Heart right ventricle (tissue), 16 donors: ENCODE data around the gene TMPRSS11F. TPM values are rescaled to one million over a fixed set of nuclear protein-coding genes. Genes with fewer than 3 reads are reported as not detected.

Experiments
- ATAC-seq, 8 donors: fragments of 200-7000 bp; cut with Tn5 transposase; one replicate each; pipeline ENCODE4 v1.9.1; 2020; ENCODE audit warnings: mild to moderate bottlenecking in 8 of 8, moderate library complexity in 8 of 8, moderate number of reproducible peaks in 1 of 8
- DNase-seq, 2 donors: peaks; one replicate each; pipeline ENCODE4 v3.0.0-alpha.2; 2020
- H3K27ac ChIP-seq, 10 donors: fragments of 200-600 bp; sonication (generic) in 2 of 10; one replicate each; pipeline versions ENCODE4 v1.5.0 to v1.8.0; 2020 to 2022; ENCODE audit warnings: mild to moderate bottlenecking in 3 of 10
- H3K27me3 ChIP-seq, 7 donors: fragments of 200-600 bp; one replicate each; pipeline ENCODE4 v1.8.0; 2021 to 2022; ENCODE audit warnings: mild to moderate bottlenecking in 2 of 7
- H3K36me3 ChIP-seq, 9 donors: fragments of 200-600 bp; sonication (generic) in 1 of 9; one replicate each; pipeline versions ENCODE4 v1.5.0 to v1.8.0; 2020 to 2022; ENCODE audit warnings: mild to moderate bottlenecking in 2 of 9
- H3K4me1 ChIP-seq, 9 donors: fragments of 200-600 bp; sonication (generic) in 1 of 9; one replicate each; pipeline versions ENCODE4 v1.5.0 to v1.8.0; 2020 to 2022; ENCODE audit warnings: mild to moderate bottlenecking in 4 of 9
- H3K4me3 ChIP-seq, 10 donors: fragments of 200-600 bp; sonication (generic) in 2 of 10; one replicate each; pipeline versions ENCODE4 v1.5.0 to v1.8.0; 2020 to 2022; ENCODE audit warnings: mild to moderate bottlenecking in 7 of 10, moderate library complexity in 2 of 10
- H3K9me3 ChIP-seq, 11 donors: fragments of 200-600 bp in 10 of 11; sonication (generic) in 2 of 11; one replicate each; pipeline versions ENCODE4 v1.5.0 to v1.8.0; 2013 to 2022; ENCODE audit warnings: mild to moderate bottlenecking in 2 of 11, control low read depth in 1 of 11, moderate library complexity in 1 of 11
- CTCF ChIP-seq, 9 donors: fragments of 200-600 bp; sonication (generic) in 2 of 9; IDR thresholded peaks; one replicate each; pipeline versions ENCODE4 v1.5.0 to v1.8.0; 2021 to 2022; ENCODE audit warnings: antibody characterized with exemption in 9 of 9, mild to moderate bottlenecking in 5 of 9, moderate library complexity in 1 of 9
- WGBS, 2 donors: extraction: QIAGEN DNeasy Blood & Tissue Kit; methylation state at CpG; one replicate each; pipeline ENCODE4 v1.1.7; 2013; ENCODE audit warnings: inconsistent platforms in 1 of 2; 5-methylcytosine and 5-hydroxymethylcytosine counted together
- intact Hi-C, 10 donors: fragments of 100-400 bp; cut with DNase I; formaldehyde crosslinking; loops; one replicate each; pipeline versions ENCODE4 v1.11.1 to v1.14.2; 2022
- polyA plus RNA-seq, 2 donors: library from polyadenylated mRNA; stranded (reverse); fragments of 200-250 nt; gene quantifications; one replicate each; pipeline ENCODE4 v1.2.3, GENCODE V29; 2013
- total RNA-seq, 10 donors: library from RNA; stranded (reverse); fragmentation: NEBNext Ultra II Directional in 3 of 10; extraction: Animal tissue kit (Norgen Biotek cat#: 25700) in 3 of 10; gene quantifications; one replicate each; pipeline versions ENCODE4 v1.2.1 to v1.2.4, GENCODE V29; 2021 to 2023
- donor health status: Arrhythmogenic right ventricular cardiomyopathy.
- donor health status: ischemic (EF 13 %, LVEDD 7.1; RV severe dilation, severe dysfunction).
- donor health status: healthy with polysubstance abuse.
- donor health status: DM: no; HTN: yes; CAD: no.
- donor health status: DM: no; HTN: no; CAD: no.
- donor health status: ischemic (EF 25% LVEDD 6.9; RV normal size, moderate dysfunction).
- donor health status: ischemic (EF 25% LVEDD 5.7; RV mildly dilated, moderate dysfunction).
- donor health status: healthy.
- donor health status: DM: yes; HTN: yes; CAD: no.
- donor health status: Ischemic cardiomyopathy.
- donor health status: ischemic (EF 35%, LVEDD 5.7; RV mildly dilated, moderate dysfunction).
- donor health status: nonischemic (EF 11% LVEDD 7.7; RV severe dilation, severe dysfunction).
- donor health status: DM: yes; HTN: yes; CAD: no.
- donor health status: PGD.
- donor health status: ischemic (EF 29% LVEDD 5.4; RV normal size, mild dysfunction).
- donor health status: nonischemic (EF 23%, LVEDD 6.1; RV moderate dilation, normal function).

TMPRSS11F gene
- total and polyA plus RNA-seq, 12 donors = not detected

GRCh38 chr4:68152411-68152810 is 22.7 kb upstream of the TMPRSS11F start:
- H3K4me1 ChIP-seq = no peaks in the 10 kb centered on the region
- intact Hi-C loops = no loop called here
- no peak for TF ChIP-seq CTCF (IDR thresholded peaks at IDR 0.05)
- ATAC-seq (no peak), DNase-seq (no peak)
- H3K27me3 ChIP-seq = no peaks in the 10 kb centered on the region
- peaks cover 0 to 2% (median 0%) of the 10 kb centered on the region in 11 donors for H3K9me3 ChIP-seq
- no peaks in the 10 kb centered on the region for H3K36me3 ChIP-seq
- H3K4me3 ChIP-seq = no peak overlapping the region
- no peak overlapping the region for H3K27ac ChIP-seq
- WGBS, 2 donors = 32 to 59% methylated on average over 2 of the region's 2 CpGs

GRCh38 chr4:68148800-68149685 is 19.4 kb upstream of the TMPRSS11F start:
- H3K36me3 ChIP-seq = no peaks in the 10 kb centered on the region
- peaks cover 0 to 13% (median 0%) of the 10 kb centered on the region in 11 donors for H3K9me3 ChIP-seq
- H3K4me1 ChIP-seq = no peaks in the 10 kb centered on the region
- no peak for DNase-seq
- no peaks in the 10 kb centered on the region for H3K27me3 ChIP-seq
- H3K4me3 ChIP-seq = no peak overlapping the region
- H3K27ac ChIP-seq = no peak overlapping the region
- no peak for ATAC-seq
- TF ChIP-seq CTCF (IDR thresholded peaks at IDR 0.05) = no peak
- intact Hi-C loops = no loop called here
- WGBS, 2 donors = 59 to 69% methylated on average over 3 of the region's 3 CpGs

- no peaks in the 10 kb centered on the region for H3K27me3 ChIP-seq
- H3K4me3 ChIP-seq = no peak overlapping the region
- WGBS, 2 donors = 94 to 100% methylated on average over 1 of the region's 1 CpG
- H3K36me3 ChIP-seq = no peaks in the 10 kb centered on the region
- H3K4me1 ChIP-seq = no peaks in the 10 kb centered on the region
- DNase-seq (no peak), ATAC-seq (no peak)
- H3K27ac ChIP-seq = no peak overlapping the region
- peaks cover 0 to 13% (median 0%) of the 10 kb centered on the region in 11 donors for H3K9me3 ChIP-seq
- TF ChIP-seq CTCF (IDR thresholded peaks at IDR 0.05) = no peak
- intact Hi-C loops = no loop called here
Measured at GRCh38 chr4:68147079-68147478, 17.4 kb upstream of the TMPRSS11F start.

- H3K4me3 ChIP-seq = no peak overlapping the region
- H3K27ac ChIP-seq = no peak overlapping the region
- no peaks in the 10 kb centered on the region for H3K27me3 ChIP-seq
- no peaks in the 10 kb centered on the region for H3K36me3 ChIP-seq
- WGBS, 2 donors = 69 to 81% methylated on average over 1 of the region's 1 CpG
- DNase-seq = no peak
- no peak for ATAC-seq
- no peak for TF ChIP-seq CTCF (IDR thresholded peaks at IDR 0.05)
- H3K9me3 ChIP-seq = peaks cover 0 to 13% (median 0%) of the 10 kb centered on the region in 11 donors
- H3K4me1 ChIP-seq = no peaks in the 10 kb centered on the region
- intact Hi-C loops = no loop called here
Measured at GRCh38 chr4:68145261-68145660, 15.6 kb upstream of the TMPRSS11F start.
